ENCODE data around the gene NLN.

The NLN gene

DNA sequence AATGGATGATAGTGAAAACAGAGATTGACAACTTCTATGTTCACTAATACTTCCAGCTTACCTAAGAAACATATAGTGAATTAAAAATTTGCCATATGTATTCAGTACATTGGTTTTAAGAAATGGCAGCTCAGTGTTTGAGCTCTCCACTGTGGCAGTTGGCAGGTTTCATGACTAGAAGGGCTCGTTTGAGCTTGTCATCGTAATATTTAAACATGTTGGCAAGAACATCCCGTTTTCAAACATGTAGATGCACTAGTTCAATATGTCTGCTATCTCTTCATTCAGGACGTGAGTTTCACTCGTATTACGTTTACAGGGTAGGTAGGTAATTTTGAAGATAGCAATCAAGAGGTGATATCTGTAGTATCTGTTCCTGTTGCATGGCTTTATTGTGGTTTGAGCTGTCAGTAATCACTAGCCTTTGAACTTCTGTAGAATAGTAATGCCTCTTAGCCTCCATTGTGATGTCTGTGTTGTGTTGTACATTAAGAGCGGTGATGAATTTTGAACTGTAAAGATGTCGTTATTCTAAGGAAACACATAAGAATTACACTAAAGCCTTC, 74.8 kb downstream of the NLN start:
- H3K4me3 ChIP-seq (replicated peaks; ENCODE audit: insufficient read depth, low read length), result no peak overlapping the region
- no peak for DNase-seq (ENCODE audit: low read depth in 1 of 2, low spot score in 1 of 2)
- H3K27ac ChIP-seq (replicated peaks), result no peak overlapping the region
- no peak for TF ChIP-seq SPI1 (IDR thresholded peaks at IDR 0.05; ENCODE audit: borderline replicate concordance, low read depth)
- TF ChIP-seq POLR2AphosphoS5 (IDR thresholded peaks at IDR 0.05; ENCODE audit: low read depth), result no peak
- no peak for TF ChIP-seq GABPA (IDR thresholded peaks at IDR 0.05; ENCODE audit: low read depth)
- TF ChIP-seq, protein P1, sequence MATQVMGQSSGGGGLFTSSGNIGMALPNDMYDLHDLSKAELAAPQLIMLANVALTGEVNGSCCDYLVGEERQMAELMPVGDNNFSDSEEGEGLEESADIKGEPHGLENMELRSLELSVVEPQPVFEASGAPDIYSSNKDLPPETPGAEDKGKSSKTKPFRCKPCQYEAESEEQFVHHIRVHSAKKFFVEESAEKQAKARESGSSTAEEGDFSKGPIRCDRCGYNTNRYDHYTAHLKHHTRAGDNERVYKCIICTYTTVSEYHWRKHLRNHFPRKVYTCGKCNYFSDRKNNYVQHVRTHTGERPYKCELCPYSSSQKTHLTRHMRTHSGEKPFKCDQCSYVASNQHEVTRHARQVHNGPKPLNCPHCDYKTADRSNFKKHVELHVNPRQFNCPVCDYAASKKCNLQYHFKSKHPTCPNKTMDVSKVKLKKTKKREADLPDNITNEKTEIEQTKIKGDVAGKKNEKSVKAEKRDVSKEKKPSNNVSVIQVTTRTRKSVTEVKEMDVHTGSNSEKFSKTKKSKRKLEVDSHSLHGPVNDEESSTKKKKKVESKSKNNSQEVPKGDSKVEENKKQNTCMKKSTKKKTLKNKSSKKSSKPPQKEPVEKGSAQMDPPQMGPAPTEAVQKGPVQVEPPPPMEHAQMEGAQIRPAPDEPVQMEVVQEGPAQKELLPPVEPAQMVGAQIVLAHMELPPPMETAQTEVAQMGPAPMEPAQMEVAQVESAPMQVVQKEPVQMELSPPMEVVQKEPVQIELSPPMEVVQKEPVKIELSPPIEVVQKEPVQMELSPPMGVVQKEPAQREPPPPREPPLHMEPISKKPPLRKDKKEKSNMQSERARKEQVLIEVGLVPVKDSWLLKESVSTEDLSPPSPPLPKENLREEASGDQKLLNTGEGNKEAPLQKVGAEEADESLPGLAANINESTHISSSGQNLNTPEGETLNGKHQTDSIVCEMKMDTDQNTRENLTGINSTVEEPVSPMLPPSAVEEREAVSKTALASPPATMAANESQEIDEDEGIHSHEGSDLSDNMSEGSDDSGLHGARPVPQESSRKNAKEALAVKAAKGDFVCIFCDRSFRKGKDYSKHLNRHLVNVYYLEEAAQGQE (IDR thresholded peaks at IDR 0.05; ENCODE audit: insufficient replicate concordance, low read depth), result no peak
- TF ChIP-seq, protein P2, sequence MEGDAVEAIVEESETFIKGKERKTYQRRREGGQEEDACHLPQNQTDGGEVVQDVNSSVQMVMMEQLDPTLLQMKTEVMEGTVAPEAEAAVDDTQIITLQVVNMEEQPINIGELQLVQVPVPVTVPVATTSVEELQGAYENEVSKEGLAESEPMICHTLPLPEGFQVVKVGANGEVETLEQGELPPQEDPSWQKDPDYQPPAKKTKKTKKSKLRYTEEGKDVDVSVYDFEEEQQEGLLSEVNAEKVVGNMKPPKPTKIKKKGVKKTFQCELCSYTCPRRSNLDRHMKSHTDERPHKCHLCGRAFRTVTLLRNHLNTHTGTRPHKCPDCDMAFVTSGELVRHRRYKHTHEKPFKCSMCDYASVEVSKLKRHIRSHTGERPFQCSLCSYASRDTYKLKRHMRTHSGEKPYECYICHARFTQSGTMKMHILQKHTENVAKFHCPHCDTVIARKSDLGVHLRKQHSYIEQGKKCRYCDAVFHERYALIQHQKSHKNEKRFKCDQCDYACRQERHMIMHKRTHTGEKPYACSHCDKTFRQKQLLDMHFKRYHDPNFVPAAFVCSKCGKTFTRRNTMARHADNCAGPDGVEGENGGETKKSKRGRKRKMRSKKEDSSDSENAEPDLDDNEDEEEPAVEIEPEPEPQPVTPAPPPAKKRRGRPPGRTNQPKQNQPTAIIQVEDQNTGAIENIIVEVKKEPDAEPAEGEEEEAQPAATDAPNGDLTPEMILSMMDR (IDR thresholded peaks at IDR 0.05; ENCODE audit: insufficient read depth, low read length), result no peak
- H3K27me3 ChIP-seq (ENCODE audit: insufficient read depth, poor library complexity, severe bottlenecking), result no peaks in the 10 kb centered on the region

DNA sequence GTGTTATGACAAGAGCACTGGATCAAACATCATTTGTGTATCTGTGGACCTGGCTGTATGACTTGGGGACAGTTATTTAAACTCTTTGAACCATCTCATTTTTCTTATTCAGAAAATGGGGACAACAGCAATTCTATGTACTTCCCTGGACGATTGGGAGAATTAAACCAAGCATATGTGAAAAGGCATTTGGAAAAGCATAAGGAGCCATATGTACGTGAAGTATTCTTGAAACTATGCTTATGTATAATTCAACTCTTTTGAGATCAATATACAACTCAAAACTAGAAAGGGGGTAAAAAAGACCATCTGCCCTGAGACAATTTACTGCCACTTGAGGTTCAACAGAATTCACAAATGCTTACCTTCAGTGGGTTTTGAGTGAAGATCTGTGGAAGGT, 75.5 kb downstream of the NLN start:
- no peaks in the 10 kb centered on the region for H3K27me3 ChIP-seq (ENCODE audit: insufficient read depth, poor library complexity, severe bottlenecking)
- H3K27ac ChIP-seq (replicated peaks), result no peak overlapping the region
- DNase-seq (ENCODE audit: low read depth in 1 of 2, low spot score in 1 of 2), result no peak
- TF ChIP-seq, protein P1 (IDR thresholded peaks at IDR 0.05; ENCODE audit: insufficient replicate concordance, low read depth), result no peak
- TF ChIP-seq, protein P2 (IDR thresholded peaks at IDR 0.05; ENCODE audit: insufficient read depth, low read length), result no peak
- TF ChIP-seq GABPA (IDR thresholded peaks at IDR 0.05; ENCODE audit: low read depth) (no peak), SPI1 (IDR thresholded peaks at IDR 0.05; ENCODE audit: borderline replicate concordance, low read depth) (no peak), POLR2AphosphoS5 (IDR thresholded peaks at IDR 0.05; ENCODE audit: low read depth) (no peak)
- no peak overlapping the region for H3K4me3 ChIP-seq (replicated peaks; ENCODE audit: insufficient read depth, low read length)

DNA sequence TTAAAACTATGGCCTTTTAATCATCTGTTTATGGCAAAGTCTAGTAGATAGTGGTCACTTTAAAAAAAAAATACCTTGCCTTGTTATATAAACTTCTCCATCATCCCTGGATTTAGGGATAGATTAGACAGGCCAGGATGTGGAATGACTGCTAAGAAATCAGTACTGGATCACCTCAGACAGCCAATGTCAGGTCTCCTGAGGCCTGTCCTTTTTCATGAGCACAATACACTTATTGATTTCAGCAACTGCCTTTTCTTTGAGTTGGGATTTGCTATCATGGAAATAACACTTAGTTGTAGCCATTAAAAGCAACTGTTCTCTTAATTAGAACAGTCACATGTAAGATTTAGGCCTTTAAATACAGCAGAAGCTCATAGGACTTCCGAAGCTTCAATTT, 77.9 kb downstream of the NLN start:
- Histone ChIP-seq H3K27me3 (ENCODE audit: insufficient read depth, poor library complexity, severe bottlenecking) (no peaks in the 10 kb centered on the region), H3K27ac (replicated peaks) (no peak overlapping the region), H3K4me3 (replicated peaks; ENCODE audit: insufficient read depth, low read length) (no peak overlapping the region)
- TF ChIP-seq, protein P1 (IDR thresholded peaks at IDR 0.05; ENCODE audit: insufficient replicate concordance, low read depth), result no peak
- TF ChIP-seq GABPA (IDR thresholded peaks at IDR 0.05; ENCODE audit: low read depth) (no peak), POLR2AphosphoS5 (IDR thresholded peaks at IDR 0.05; ENCODE audit: low read depth) (no peak), SPI1 (IDR thresholded peaks at IDR 0.05; ENCODE audit: borderline replicate concordance, low read depth) (no peak)
- TF ChIP-seq, protein P2 (IDR thresholded peaks at IDR 0.05; ENCODE audit: insufficient read depth, low read length), result no peak
- DNase-seq (ENCODE audit: low read depth in 1 of 2, low spot score in 1 of 2), result no peak

All from HL-60 (cell line).